K562 (cell line): ENCODE measurements around the gene SLC27A6. TPM values are rescaled to one million over a fixed set of nuclear protein-coding genes. Genes with fewer than 3 reads are reported as not detected.
A peak's percentile ranks its signal among the peaks of the same experiment; 100 is the strongest.

ENCODE experiments used
- ATAC-seq: fragments of 200-7000 bp; cut with Tn5 transposase; 3 replicates; pipeline ENCODE4 v1.9.1; 2020; ENCODE audit warnings: moderate library complexity
- BruUV-seq: library from RNA; stranded (reverse); fragments of 400-500 nt; replicated peaks from 2 replicates; lab custom pipeline; 2021; lab: Mats Ljungman, UMichigan
- CTCF ChIA-PET: fragments of 300-600 bp; formaldehyde crosslinking; extraction: SDS; loops from one replicate; lab custom pipeline; 2021; ENCODE audit warnings: low intra/inter-chr PET ratio; lab: Yijun Ruan, JAX
- POLR2A ChIA-PET: fragments of 300-600, 350-650 bp; sonication (Branson Sonifier 250); formaldehyde crosslinking; extraction: SDS; loops from one replicate; lab custom pipeline; 2021; ENCODE audit warnings: antibody characterized with exemption, inconsistent platforms; lab: Yijun Ruan, JAX
- DNase-seq, 4 experiments: peaks; one replicate each; pipeline versions ENCODE4 v3.0.0 to v3.0.0-alpha.2; 2011 to 2018; ENCODE audit warnings: low spot score in 3 of 4, mixed read lengths in 3 of 4; ENCODE audit errors: extremely low read depth in 1 of 4
- FAIRE-seq: peaks from 2 replicates; lab custom pipeline; 2011; peaks lifted over from hg19 to GRCh38; lab: Jason Lieb, UNC
- H2AFZ ChIP-seq: 2 replicates; pipeline ENCODE4 v1.6.0; 2011; ENCODE audit warnings: low read depth, low read length, control low read depth, inconsistent platforms
- H3K27ac ChIP-seq: fragments of 200-600 bp; 3 replicates; pipeline ENCODE4 v1.8.0; 2011; ENCODE audit warnings: low read depth, mild to moderate bottlenecking, control low read depth, inconsistent platforms, low read length, moderate library complexity, mixed read lengths; ENCODE audit errors: extremely low read depth
- H3K27me3 ChIP-seq, 2 experiments: fragments of 300-600 bp in 1 of 2; 2 replicates in 1 of 2; 3 replicates in 1 of 2; pipeline versions ENCODE4 v1.6.0 to v1.8.0; 2011; ENCODE audit warnings: inconsistent platforms in 2 of 2, low read length in 2 of 2, mild to moderate bottlenecking in 1 of 2, mixed read lengths in 1 of 2, moderate library complexity in 1 of 2; ENCODE audit not compliant: control insufficient read depth in 2 of 2, insufficient read depth in 2 of 2
- H3K36me3 ChIP-seq: fragments of 300-600 bp; 3 replicates; pipeline ENCODE4 v1.8.0; 2011; ENCODE audit warnings: mild to moderate bottlenecking, low read length, inconsistent platforms; ENCODE audit not compliant: control insufficient read depth, insufficient read depth
- H3K4me1 ChIP-seq, 2 experiments: fragments of 200-600 bp in 1 of 2; replicated peaks in 1 of 2; 2 replicates in 1 of 2; 3 replicates in 1 of 2; pipeline versions ENCODE4 v1.5.1 to v1.8.0; 2011; ENCODE audit warnings: inconsistent platforms in 2 of 2, low read length in 2 of 2, mild to moderate bottlenecking in 1 of 2, mixed read lengths in 1 of 2, moderate library complexity in 1 of 2; ENCODE audit not compliant: control insufficient read depth in 2 of 2, insufficient read depth in 2 of 2
- H3K4me2 ChIP-seq: 2 replicates; pipeline ENCODE4 v1.6.1; 2011; ENCODE audit warnings: low read length, control low read depth, inconsistent platforms, mixed read lengths; ENCODE audit not compliant: insufficient read depth
- H3K4me3 ChIP-seq: fragments of 200-600 bp; sonication (generic), shearing (Covaris generic); 2 replicates; pipeline ENCODE4 v1.5.1; 2016; ENCODE audit warnings: control low read depth, inconsistent platforms
- H3K79me2 ChIP-seq: fragments of 200-600 bp; 3 replicates; pipeline ENCODE4 v1.8.0; 2011; ENCODE audit warnings: low read length, inconsistent platforms; ENCODE audit not compliant: control insufficient read depth, insufficient read depth
- H3K9ac ChIP-seq, 2 experiments: 2 replicates each; pipeline versions ENCODE4 v1.6.0 to v1.6.1; 2011; ENCODE audit warnings: low read depth in 2 of 2, low read length in 2 of 2, control low read depth in 1 of 2, inconsistent platforms in 1 of 2, mild to moderate bottlenecking in 1 of 2, mixed read lengths in 1 of 2; ENCODE audit not compliant: insufficient read depth in 1 of 2
- H3K9me1 ChIP-seq: one replicate; pipeline ENCODE4 v1.6.0; 2011; ENCODE audit warnings: inconsistent platforms, mild to moderate bottlenecking, low read length, moderate library complexity; ENCODE audit not compliant: control insufficient read depth, insufficient read depth
- H3K9me3 ChIP-seq: replicated peaks from 2 replicates; pipeline ENCODE4 v1.5.1; 2011; ENCODE audit warnings: low read depth, low read length, inconsistent platforms; ENCODE audit not compliant: control insufficient read depth, insufficient read depth
- H4K20me1 ChIP-seq: replicated peaks from 2 replicates; pipeline ENCODE4 v1.6.1; 2011; ENCODE audit warnings: low read length, inconsistent platforms, mixed read lengths; ENCODE audit not compliant: control insufficient read depth, insufficient read depth
- ATF7 ChIP-seq: fragments of 450-650 bp; IDR thresholded peaks from 2 replicates; pipeline ENCODE4 v1.7.1; 2014; ENCODE audit warnings: mild to moderate bottlenecking, moderate library complexity
- ZNF165 ChIP-seq: fragments of 250-450 bp; sonication (Bioruptor Pico); IDR thresholded peaks from 2 replicates; pipeline ENCODE4 v1.4.0; 2020; ENCODE audit warnings: borderline replicate concordance
- ZNF282 ChIP-seq: sonication (generic); formaldehyde crosslinking; IDR thresholded peaks from 2 replicates; pipeline ENCODE4 v1.8.1; 2023; ENCODE audit warnings: missing genetic modification reagents
- WGBS: fragments of 100-300 bp; shearing (Covaris generic); methylation state at CpG from one replicate; pipeline ENCODE4 v1.1.6; 2016; ENCODE audit warnings: low coverage, mixed read lengths; ENCODE audit not compliant: insufficient coverage; ENCODE audit errors: missing lambda C conversion rate; 5-methylcytosine and 5-hydroxymethylcytosine counted together
- in situ Hi-C: fragments of 300-500 bp; cut with MboI; formaldehyde crosslinking; loops from 4 replicates; pipeline ENCODE4 v1.15.0; 2018; ENCODE audit warnings: inconsistent platforms, mixed read lengths
- intact Hi-C: fragments of 100-400 bp; cut with micrococcal nuclease; formaldehyde crosslinking; loops from 2 replicates; pipeline ENCODE4 v1.14.2; 2022
- polyA plus RNA-seq, 8 experiments: library from polyadenylated mRNA; depleted of rRNA in 4 of 8; stranded (reverse) in 5 of 8; unstranded in 3 of 8; fragments of >200 nt; fragmentation: Nextera tagmentation in 2 of 8; fragmentation: Illumina TruSeq in 1 of 8; extraction: Ambion mirVana in 2 of 8; extraction: Trizol in 1 of 8; gene quantifications; 2 replicates each; pipeline versions ENCODE4 v1.2.1 to v1.2.3, GENCODE V29; 2011 to 2014; ENCODE audit warnings: inconsistent platforms in 1 of 8, missing spikeins in 1 of 8
- total RNA-seq, 7 experiments: library from RNA; depleted of rRNA in 6 of 7; stranded (reverse); fragments of >200 nt in 6 of 7; fragmentation: Illumina TruSeq in 2 of 7; extraction: Trizol in 2 of 7; gene quantifications; 2 replicates each; pipeline versions ENCODE4 v1.2.1 to v1.2.3, GENCODE V29; 2011 to 2021; ENCODE audit warnings: low replicate concordance in 1 of 7
- TF ChIP-seq, protein P1 (sequence below): sonication (generic); formaldehyde crosslinking; IDR thresholded peaks from 2 replicates; pipeline ENCODE4 v1.8.1; 2023; ENCODE audit warnings: mild to moderate bottlenecking, missing genetic modification reagents
- TF ChIP-seq, protein P2 (sequence below): sonication (generic); formaldehyde crosslinking; IDR thresholded peaks from 2 replicates; pipeline ENCODE4 v1.9.0; 2022; ENCODE audit warnings: mild to moderate bottlenecking, missing genetic modification reagents
- TF ChIP-seq, protein P3 (sequence below): IDR thresholded peaks from 2 replicates; pipeline ENCODE4 v1.6.1; 2016; ENCODE audit warnings: missing genetic modification characterization, missing compliant biosample characterization
- TF ChIP-seq, protein P4 (sequence below), 2 experiments: fragments of 200-800 bp in 1 of 2; sonication (Bioruptor generic) in 1 of 2; sonication (generic) in 1 of 2; formaldehyde crosslinking in 1 of 2; IDR thresholded peaks in 1 of 2; conservative IDR thresholded peaks in 1 of 2; 2 replicates each; pipeline versions ENCODE4 v1.5.0 to v1.6.1; 2016 to 2020; ENCODE audit warnings: missing compliant biosample characterization in 1 of 2, missing genetic modification characterization in 1 of 2, missing genetic modification reagents in 1 of 2

The SLC27A6 gene
- total and polyA plus RNA-seq, 9 of the 15 experiments (the other 6 are each of a cell fraction or from before 2014, with no cell fraction given), result 0.56 to 1.9 (median 1.2) TPM

DNA sequence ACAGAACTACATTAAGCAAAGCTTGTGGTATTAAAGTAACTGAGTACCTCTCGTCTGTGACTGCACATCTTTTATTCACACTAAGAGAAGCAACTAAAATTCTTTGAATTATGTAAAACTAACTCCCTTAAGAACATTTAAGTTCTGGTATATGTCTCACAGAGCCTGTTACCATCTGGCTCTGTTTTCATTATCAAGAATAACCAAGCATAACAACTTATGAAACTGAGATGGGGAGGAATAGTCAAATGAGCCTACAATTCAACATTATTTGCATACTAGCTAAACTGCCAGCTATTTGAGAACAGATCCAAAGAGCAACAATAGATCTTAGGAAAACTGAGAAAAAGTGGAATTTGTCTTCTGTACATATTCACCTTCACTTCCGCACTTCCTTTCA lies 104.0 kb downstream of the SLC27A6 start:
- H3K27me3 ChIP-seq, result no peaks in the 10 kb centered on the region
- no peaks in the 10 kb centered on the region for H3K79me2 ChIP-seq
- no peak overlapping the region for H2AFZ ChIP-seq
- H3K9ac ChIP-seq, result no peak overlapping the region
- H3K9me1 ChIP-seq, result no peaks in the 10 kb centered on the region
- TF ChIP-seq ZNF165 (CRISPR knock-in tag), result no peak
- TF ChIP-seq, protein P1, sequence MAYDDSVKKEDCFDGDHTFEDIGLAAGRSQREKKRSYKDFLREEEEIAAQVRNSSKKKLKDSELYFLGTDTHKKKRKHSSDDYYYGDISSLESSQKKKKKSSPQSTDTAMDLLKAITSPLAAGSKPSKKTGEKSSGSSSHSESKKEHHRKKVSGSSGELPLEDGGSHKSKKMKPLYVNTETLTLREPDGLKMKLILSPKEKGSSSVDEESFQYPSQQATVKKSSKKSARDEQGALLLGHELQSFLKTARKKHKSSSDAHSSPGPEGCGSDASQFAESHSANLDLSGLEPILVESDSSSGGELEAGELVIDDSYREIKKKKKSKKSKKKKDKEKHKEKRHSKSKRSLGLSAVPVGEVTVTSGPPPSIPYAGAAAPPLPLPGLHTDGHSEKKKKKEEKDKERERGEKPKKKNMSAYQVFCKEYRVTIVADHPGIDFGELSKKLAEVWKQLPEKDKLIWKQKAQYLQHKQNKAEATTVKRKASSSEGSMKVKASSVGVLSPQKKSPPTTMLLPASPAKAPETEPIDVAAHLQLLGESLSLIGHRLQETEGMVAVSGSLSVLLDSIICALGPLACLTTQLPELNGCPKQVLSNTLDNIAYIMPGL (CRISPR knock-in tag), result no peak
- TF ChIP-seq, protein P2, sequence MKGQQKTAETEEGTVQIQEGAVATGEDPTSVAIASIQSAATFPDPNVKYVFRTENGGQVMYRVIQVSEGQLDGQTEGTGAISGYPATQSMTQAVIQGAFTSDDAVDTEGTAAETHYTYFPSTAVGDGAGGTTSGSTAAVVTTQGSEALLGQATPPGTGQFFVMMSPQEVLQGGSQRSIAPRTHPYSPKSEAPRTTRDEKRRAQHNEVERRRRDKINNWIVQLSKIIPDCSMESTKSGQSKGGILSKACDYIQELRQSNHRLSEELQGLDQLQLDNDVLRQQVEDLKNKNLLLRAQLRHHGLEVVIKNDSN (CRISPR knock-in tag), result no peak
- TF ChIP-seq, protein P3, sequence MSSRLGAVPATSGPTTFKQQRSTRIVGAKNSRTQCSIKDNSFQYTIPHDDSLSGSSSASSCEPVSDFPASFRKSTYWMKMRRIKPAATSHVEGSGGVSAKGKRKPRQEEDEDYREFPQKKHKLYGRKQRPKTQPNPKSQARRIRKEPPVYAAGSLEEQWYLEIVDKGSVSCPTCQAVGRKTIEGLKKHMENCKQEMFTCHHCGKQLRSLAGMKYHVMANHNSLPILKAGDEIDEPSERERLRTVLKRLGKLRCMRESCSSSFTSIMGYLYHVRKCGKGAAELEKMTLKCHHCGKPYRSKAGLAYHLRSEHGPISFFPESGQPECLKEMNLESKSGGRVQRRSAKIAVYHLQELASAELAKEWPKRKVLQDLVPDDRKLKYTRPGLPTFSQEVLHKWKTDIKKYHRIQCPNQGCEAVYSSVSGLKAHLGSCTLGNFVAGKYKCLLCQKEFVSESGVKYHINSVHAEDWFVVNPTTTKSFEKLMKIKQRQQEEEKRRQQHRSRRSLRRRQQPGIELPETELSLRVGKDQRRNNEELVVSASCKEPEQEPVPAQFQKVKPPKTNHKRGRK, result no peak
- no peak for TF ChIP-seq ATF7
- TF ChIP-seq ZNF282, result no peak
- TF ChIP-seq, protein P4, sequence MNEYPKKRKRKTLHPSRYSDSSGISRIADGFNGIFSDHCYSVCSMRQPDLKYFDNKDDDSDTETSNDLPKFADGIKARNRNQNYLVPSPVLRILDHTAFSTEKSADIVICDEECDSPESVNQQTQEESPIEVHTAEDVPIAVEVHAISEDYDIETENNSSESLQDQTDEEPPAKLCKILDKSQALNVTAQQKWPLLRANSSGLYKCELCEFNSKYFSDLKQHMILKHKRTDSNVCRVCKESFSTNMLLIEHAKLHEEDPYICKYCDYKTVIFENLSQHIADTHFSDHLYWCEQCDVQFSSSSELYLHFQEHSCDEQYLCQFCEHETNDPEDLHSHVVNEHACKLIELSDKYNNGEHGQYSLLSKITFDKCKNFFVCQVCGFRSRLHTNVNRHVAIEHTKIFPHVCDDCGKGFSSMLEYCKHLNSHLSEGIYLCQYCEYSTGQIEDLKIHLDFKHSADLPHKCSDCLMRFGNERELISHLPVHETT (CRISPR knock-in tag; conservative IDR thresholded peaks at IDR 0.05 in 1 of 2, IDR thresholded peaks at IDR 0.05 in 1 of 2), result no peak
- WGBS, result 38% methylated on average over 2 of the region's 2 CpGs
- FAIRE-seq (peak; percentile 49), DNase-seq (no peak), ATAC-seq (no peak)
- no peaks in the 10 kb centered on the region for H3K9me3 ChIP-seq
- intact Hi-C loops, result no loop called here
- ChIA-PET CTCF (no interaction called here), POLR2A (no interaction called here)
- H3K4me2 ChIP-seq, result no peak overlapping the region
- no TSS peak for BruUV-seq
- no peaks in the 10 kb centered on the region for H4K20me1 ChIP-seq
- no peak overlapping the region for H3K4me3 ChIP-seq
- peaks cover 0 to 9% of the 10 kb centered on the region in 2 experiments; a peak in 2 of 5 replicates for H3K4me1 ChIP-seq
- H3K36me3 ChIP-seq, result no peaks in the 10 kb centered on the region
- no peak overlapping the region for H3K27ac ChIP-seq
- in situ Hi-C loops, result no loop called here
